Prostate gland (tissue), 2 donors: ENCODE results near the gene RAPGEF2.

Experiments used
- POLR2A ChIP-seq: fragments of 450-650 bp; IDR thresholded peaks from one replicate; pipeline ENCODE4 v1.6.1; 2016; ENCODE audit warnings: antibody characterized with exemption, mild to moderate bottlenecking
- TF ChIP-seq, protein P1 (sequence below), 4 experiments: fragments of 200-600 bp in 2 of 4; fragments of 450-650 bp in 2 of 4; sonication (generic) in 2 of 4; IDR thresholded peaks; 1 replicate in 3 of 4; 2 replicates in 1 of 4; pipeline ENCODE4 v1.5.1; 2016 to 2019; ENCODE audit warnings: antibody characterized with exemption in 4 of 4, mild to moderate bottlenecking in 2 of 4, moderate library complexity in 2 of 4

DNA sequence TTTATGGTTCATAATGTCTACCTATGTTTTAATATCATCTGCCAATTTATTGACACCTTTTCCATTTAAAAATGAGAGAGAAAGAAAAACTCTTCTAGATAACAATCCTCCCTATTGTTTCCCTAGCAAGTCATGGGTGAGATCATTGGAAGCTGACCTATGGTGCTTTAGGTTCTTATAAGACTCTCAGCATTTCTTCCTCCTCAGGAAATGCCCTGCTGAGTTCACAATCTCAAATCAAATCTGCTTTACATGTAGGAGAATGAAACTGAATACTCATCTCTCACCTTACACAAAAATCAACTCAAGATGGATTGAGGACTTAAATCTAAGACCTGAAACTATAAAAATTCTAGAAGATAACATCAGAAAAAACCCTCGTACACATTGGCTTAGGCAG is 267.4 kb downstream of the RAPGEF2 start:
- TF ChIP-seq, protein P1, sequence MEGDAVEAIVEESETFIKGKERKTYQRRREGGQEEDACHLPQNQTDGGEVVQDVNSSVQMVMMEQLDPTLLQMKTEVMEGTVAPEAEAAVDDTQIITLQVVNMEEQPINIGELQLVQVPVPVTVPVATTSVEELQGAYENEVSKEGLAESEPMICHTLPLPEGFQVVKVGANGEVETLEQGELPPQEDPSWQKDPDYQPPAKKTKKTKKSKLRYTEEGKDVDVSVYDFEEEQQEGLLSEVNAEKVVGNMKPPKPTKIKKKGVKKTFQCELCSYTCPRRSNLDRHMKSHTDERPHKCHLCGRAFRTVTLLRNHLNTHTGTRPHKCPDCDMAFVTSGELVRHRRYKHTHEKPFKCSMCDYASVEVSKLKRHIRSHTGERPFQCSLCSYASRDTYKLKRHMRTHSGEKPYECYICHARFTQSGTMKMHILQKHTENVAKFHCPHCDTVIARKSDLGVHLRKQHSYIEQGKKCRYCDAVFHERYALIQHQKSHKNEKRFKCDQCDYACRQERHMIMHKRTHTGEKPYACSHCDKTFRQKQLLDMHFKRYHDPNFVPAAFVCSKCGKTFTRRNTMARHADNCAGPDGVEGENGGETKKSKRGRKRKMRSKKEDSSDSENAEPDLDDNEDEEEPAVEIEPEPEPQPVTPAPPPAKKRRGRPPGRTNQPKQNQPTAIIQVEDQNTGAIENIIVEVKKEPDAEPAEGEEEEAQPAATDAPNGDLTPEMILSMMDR (IDR thresholded peaks at IDR 0.05), result no peak
- no peak for TF ChIP-seq POLR2A
